Urothelium cell line (cell line): ENCODE measurements around the gene MTARC2.
"Not testable (repeated sequence)": the region's sequence is repeated elsewhere in the genome, so short reads cannot be mapped to it uniquely, and the experiment has no call there.

Experiments
- DNase-seq: peaks from one replicate; pipeline ENCODE4 v3.0.0; 2011; ENCODE audit warnings: low spot score, mixed read lengths
- FAIRE-seq: peaks from 2 replicates; lab custom pipeline; 2011; peaks lifted over from hg19 to GRCh38; lab: Jason Lieb, UNC

Gene MTARC2

GRCh38 chr1:220748089-220748934, at the start of gene MTARC2:
Gene MTARC2 (plus strand): TSS chr1:220748322. CDS start chr1:220748532, 210 bp downstream.
- FAIRE-seq, result no peak
- peak; percentile 83 for DNase-seq

DNA sequence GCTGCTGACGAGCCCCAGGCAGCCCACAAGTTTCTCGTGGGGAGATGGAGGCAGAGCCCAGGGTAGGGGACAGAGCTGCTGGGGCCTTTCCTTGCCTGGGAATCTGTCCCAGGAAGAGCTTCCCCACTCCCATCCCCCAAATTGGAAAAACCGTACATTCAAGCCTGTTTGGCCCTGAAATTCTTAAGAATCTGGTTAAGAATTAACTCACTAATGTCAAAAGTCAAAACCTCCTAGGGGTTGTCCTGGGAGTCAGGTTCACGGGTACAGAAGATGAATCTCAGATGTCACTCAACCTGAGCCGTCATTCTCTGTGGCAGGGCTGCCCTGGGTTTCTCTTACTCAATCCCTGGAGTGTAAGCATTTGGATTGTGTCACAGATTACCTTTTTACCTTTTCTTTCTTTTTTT, 49.5 kb upstream of the MTARC2 start:
- no peak for DNase-seq
- no peak for FAIRE-seq

DNA sequence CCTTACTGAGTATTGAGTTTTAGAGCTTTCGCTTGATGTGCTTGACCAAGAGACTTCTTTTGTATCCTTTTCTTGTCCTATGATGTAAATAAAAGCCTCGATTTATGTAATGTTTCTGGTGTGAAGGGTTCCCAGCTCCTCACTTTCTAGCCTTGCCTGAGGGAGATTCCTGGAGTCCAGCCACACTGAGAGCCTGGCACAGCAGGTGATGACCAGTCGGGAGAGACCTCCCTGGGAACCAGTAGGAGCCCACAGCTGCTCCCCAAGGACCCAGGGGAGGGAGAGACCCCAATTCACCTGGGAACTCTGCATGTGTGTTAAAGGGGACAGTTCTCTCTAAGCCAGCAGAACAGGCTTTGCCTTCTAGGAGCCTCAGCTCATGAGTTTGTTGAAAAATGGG, 49.1 kb upstream of the MTARC2 start:
- DNase-seq (no peak), FAIRE-seq (no peak)

DNA sequence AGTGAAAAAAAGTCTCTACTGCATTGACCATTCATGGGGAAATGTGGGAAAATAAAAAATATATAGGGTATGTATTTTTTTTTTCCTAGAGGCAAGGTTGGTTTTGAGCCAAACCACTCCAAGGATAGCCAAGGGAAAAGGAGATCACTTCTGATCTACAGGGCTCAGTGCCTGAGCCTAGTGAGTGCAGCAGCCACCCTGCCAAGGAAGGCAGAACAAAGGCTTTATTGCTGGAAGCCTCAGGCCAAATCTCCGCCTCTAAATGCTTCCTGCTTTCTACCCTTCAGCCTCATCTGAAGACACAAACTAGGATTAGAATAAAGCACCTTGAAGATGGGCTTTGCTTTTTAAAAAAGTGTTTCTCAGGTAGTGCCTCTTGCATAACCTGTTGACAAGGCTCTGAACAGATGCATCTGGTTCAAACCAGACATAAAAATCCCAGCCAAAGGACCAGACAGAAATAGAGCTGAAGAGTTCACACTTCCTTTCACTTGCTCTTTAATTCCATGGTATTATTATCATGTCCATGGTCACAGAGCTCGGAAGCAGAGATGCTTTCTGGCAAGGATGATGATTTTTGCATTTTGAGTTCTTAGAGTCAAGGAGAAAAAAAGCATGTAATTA, 47.5 kb upstream of the MTARC2 start:
- no peak for DNase-seq
- no peak for FAIRE-seq

DNA sequence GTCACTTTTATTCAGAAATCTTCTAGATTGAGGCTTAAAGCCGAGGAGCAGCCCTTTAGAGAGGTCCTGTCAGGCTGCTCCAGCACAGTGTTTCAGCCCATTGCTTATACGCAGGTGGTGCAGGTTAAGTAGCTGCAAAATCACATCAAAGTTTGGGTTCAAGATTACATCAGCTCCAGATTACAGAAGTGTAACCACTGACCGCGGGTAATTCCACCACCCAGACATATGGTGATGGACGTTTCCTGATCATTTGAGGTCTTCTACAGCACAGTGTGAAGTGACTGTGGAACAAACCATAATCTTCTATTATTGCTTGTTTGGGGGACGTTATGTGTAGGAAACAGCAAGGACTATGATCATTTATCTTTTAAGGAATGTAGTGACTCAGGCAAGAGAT, 46.1 kb upstream of the MTARC2 start:
- no peak for FAIRE-seq
- DNase-seq, result no peak

DNA sequence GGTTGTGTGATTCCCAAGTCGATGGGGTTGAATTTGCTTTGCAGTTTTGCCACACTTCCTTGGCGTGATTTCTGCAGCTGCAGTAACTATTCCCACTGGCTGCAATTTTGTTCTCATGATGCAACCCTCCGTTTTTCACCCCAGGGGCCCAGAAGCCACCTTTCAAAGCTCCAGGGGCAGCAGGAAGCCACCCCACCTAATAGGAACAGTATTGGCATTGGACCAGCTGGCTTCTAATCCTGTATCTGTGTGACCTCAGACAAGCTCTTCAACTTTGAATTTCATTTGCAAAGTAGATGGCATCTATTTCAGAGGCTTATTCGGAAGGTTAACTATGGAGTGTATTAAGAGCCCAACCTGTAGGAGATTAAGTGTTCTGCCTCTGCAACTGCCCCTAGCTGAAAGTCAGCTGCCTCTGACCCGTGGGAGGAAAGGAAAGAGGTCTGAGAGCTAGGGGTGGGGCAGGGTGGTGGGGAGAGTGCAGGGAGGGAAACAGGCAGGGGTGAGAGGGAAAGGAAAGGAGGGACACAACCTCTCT, 45.3 kb upstream of the MTARC2 start:
- no peak for DNase-seq
- no peak for FAIRE-seq

GRCh38 chr1:220703305-220703704, 44.8 kb upstream of the MTARC2 start:
- no peak for DNase-seq
- FAIRE-seq, result no peak

- FAIRE-seq, result no peak
- DNase-seq, result no peak
Measured at GRCh38 chr1:220705782-220706181, 42.3 kb upstream of the MTARC2 start.

GRCh38 chr1:220706480-220706879, 41.6 kb upstream of the MTARC2 start:
- FAIRE-seq (no peak), DNase-seq (no peak)

DNA sequence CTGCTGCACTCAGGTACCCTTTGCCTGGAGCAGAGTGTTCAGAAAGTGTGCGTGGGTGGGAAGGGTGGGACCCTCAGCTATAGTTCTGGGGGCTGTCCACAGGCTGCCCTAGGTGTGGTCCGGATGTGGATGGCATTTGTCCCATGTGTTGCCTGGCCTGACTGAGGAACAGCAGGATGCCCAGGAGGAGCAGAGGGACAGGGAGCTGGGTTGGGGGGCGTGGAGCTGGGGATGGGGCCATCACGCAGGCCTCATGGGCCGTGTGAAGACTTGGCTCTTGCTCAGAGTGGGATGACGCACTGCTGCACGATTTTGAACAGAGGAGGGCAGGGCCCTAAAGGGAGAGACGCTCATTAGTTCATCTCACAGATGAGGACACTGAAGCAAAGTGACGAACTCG, 41.0 kb upstream of the MTARC2 start:
- no peak for FAIRE-seq
- no peak for DNase-seq

GRCh38 chr1:220708244-220708643, 39.9 kb upstream of the MTARC2 start:
- DNase-seq, result no peak
- FAIRE-seq, result no peak

DNA sequence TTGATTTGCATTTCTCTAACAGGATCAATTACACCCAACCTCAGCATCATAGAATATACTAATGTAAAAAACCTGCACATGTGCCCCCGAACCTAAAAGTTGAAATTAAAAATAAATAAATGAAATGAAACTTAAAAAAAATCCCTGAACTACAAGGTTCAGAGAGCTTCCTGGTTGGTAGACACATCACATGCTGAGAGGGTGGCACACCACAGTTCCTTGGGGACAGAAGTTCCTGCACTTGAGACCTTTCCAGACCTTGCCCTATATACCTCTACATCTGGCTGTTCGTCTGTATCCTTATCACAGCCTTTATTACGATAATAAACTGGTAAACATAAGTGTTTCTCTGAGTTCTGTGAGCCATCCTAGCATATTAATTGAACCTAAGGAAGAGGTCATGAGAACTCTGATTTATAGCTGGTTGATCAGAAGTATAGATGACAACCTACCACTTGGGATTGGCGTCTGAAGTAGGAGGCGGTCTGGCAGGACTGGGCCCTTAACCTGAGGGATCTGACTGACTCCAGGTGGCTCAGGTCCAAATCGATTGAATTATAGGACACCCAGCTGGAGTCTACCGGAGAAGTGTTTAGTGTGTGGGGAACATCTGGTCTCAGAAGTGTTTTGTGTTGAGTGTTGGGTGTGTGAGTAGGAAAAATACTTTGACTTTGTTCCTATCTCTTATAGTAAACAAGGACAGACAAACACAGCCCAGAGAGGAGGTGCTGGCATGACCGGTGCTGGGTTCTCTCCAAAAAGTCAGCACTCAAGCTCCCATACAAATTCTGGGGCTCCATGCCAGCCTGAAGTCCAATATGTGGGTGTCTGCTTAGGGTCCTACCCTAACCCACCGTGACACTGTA, 39.0 kb upstream of the MTARC2 start:
- FAIRE-seq (no peak), DNase-seq (no peak)

DNA sequence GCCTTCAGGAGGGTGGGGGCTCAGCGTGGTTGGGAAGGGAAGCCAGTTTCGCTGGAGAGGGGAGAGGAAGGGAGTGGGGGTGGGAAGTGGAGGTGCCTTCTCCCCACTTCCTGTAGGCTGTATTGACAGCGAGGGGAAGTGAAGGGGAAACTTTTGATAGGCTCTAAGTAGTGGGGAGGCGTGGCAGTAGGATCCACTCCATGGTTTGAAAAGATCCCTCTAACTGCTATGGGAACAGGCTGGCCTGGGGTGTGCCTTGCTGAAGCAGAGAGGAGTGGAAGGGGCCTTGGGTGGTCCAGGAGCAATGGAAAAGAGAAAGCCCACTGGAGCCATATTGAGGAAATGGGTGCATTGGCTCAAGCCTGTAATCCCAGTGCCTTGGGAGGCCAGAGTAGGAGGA, 37.8 kb upstream of the MTARC2 start:
- FAIRE-seq (no peak), DNase-seq (no peak)

DNA sequence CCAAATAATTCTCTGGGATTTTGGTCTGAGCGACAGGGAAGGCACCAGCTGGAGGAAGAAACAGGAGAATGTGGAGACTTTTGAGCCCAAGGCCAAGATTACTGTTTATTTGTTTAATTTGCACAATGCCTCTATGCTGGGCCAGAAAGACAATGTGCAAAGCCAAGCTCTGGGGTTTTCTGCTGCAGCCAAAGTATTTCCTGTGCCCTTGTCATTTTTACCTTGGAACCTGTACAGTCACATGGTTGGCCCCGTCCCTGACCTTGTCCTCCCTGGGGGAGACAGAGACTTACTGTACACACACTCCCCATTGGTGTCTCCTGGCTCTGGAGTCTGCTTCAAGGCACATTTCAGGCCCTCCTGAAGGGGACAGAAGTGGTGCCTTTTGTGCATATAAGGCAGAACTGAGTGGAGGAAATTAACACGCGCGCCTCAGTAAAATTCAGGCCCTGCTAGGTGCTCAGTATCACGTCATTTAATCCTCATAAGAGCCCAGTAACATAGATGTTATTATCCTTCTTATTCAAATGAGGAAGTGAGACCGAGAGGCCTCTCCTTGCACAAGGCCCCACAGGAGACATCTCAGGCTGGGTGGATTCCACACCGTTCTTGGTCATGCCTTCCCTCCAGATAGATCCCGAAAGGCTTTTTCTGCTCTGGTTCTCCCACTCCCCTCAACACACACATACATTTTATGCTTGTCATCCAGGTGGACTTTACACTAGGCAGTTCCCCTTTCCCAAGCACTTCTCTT, 36.9 kb upstream of the MTARC2 start:
- no peak for DNase-seq
- FAIRE-seq, result no peak

DNA sequence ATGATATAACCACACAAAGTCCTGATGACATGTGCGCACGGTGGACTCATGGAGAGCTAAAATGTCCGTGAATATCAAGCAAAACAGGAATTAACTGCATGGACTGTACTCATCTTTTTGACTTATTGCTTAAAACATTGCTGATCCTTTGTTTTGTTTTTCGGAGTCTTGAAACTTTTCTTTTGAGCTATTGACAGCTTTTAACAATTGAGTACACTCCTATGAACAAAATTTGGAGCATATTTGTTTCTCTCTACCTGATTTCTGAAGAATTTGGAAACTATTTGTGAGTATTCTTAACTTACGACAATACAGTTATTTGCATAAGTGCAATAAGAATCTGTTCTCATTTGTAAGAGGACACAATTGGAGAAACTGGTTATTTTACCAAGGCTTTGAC, 32.1 kb upstream of the MTARC2 start:
- DNase-seq, FAIRE-seq: not testable (repeated sequence)

- FAIRE-seq, result no peak
Measured at GRCh38 chr1:220717800-220718640, 30.1 kb upstream of the MTARC2 start.

GRCh38 chr1:220721266-220721665, 26.9 kb upstream of the MTARC2 start:
- not testable (repeated sequence) for FAIRE-seq, DNase-seq

More at GRCh38 chr1:220717800-220718640, 30.1 kb upstream of the MTARC2 start:
- no peak for DNase-seq

- FAIRE-seq (no peak), DNase-seq (no peak)
Measured at GRCh38 chr1:220726634-220727033, 21.5 kb upstream of the MTARC2 start.

GRCh38 chr1:220727519-220727918, 20.6 kb upstream of the MTARC2 start:
- no peak for DNase-seq
- no peak for FAIRE-seq
